ENCODE data around the gene TBC1D5.
"Not testable (repeated sequence)": the region's sequence is repeated elsewhere in the genome, so short reads cannot be mapped to it uniquely, and the experiment has no call there.

The TBC1D5 gene

GRCh38 chr3:17396036-17396435 is 346.4 kb downstream of the TBC1D5 start:
- Histone ChIP-seq H3K9ac (ENCODE audit: low read depth, low read length, poor library complexity, severe bottlenecking) (no peak overlapping the region), H3K4me2 (ENCODE audit: low read depth, low read length, poor library complexity, severe bottlenecking) (no peak overlapping the region), H3K9me2 (replicated peaks; ENCODE audit: low read depth, low read length) (no peaks in the 10 kb centered on the region), H3K9me3 (ENCODE audit: insufficient read depth, low read depth, low read length) (no peaks in the 10 kb centered on the region), H3K4me3 (ENCODE audit: low read length, poor library complexity, severe bottlenecking) (no peak overlapping the region), H3K27me3 (ENCODE audit: insufficient read depth, low read length, poor library complexity, severe bottlenecking) (no peaks in the 10 kb centered on the region), H3K4me1 (ENCODE audit: insufficient read depth, low read length, poor library complexity, severe bottlenecking) (no peaks in the 10 kb centered on the region), H3K79me2 (ENCODE audit: insufficient read depth, low read length) (no peaks in the 10 kb centered on the region), H4K20me1 (ENCODE audit: insufficient read depth, low read length, poor library complexity, severe bottlenecking) (no peaks in the 10 kb centered on the region), H3F3A (ENCODE audit: low read depth) (no peaks in the 10 kb centered on the region), H2AFZ (ENCODE audit: low read length) (no peak overlapping the region), H3K36me3 (ENCODE audit: insufficient read depth, low read length) (peaks cover 21% of the 10 kb centered on the region; the same call in 1 of the 2 replicates)
- TF ChIP-seq CTCF (conservative IDR thresholded peaks at IDR 0.05; ENCODE audit: low read length) (no peak), EZH2phosphoT487 (IDR thresholded peaks at IDR 0.05; ENCODE audit: borderline replicate concordance) (no peak)

DNA sequence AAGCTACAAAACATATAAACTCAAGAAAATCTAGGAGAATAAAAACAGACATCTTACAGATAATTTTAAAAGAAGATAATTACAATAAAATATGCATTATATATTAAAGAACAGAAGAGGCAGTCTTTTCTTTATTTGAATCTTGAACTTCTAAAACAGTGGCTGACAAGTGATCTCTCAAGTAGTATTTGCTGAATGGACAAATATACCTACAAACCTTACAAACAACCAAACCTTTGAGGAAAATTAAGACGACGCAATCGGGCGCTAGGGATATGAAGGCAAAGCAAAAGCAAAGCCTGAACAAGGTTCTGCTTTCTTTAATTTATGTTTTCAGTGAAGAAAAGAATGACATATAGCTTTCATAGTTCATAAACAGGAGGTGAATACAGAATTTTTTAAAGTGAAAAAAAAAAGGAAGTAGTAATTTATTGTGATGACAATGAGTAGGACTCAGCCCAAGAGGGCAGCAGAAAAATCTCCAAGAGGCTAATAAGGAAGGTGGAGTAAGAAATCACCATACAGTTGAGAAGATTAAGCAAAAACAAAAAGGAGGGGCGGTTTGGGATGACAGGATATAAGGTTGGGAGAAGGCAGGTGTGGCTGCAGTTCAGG is 347.8 kb downstream of the TBC1D5 start:
- no peak overlapping the region for H3K4me3 ChIP-seq (ENCODE audit: low read length, poor library complexity, severe bottlenecking)
- no peak overlapping the region for H2AFZ ChIP-seq (ENCODE audit: low read length)
- no peaks in the 10 kb centered on the region for H3K9me3 ChIP-seq (ENCODE audit: insufficient read depth, low read depth, low read length)

DNA sequence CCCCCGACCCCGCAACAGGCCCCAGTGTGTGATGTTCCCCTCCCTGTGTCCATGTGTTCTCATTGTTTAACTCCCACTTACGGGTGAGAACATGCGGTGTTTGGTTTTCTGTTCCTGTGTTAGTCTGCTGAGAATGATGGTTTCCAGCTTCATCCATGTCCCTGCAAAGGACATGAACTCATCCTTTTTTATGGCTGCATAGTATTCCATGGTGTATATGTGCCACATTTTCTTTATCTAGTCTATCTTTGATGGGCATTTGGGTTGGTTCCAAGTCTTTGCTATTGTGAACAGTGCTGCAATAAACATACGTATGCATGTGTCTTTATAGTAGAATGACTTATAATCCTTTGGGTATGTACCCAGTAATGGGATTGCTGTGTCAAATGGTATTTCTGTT is 349.9 kb downstream of the TBC1D5 start:
- not testable (repeated sequence) for H3K9me3 ChIP-seq (ENCODE audit: insufficient read depth, low read depth, low read length); H4K20me1 ChIP-seq (ENCODE audit: insufficient read depth, low read length, poor library complexity, severe bottlenecking); H2AFZ ChIP-seq (ENCODE audit: low read length); H3K79me2 ChIP-seq (ENCODE audit: insufficient read depth, low read length); H3K9ac ChIP-seq (ENCODE audit: low read depth, low read length, poor library complexity, severe bottlenecking); H3K9me2 ChIP-seq (replicated peaks; ENCODE audit: low read depth, low read length); H3F3A ChIP-seq (ENCODE audit: low read depth); H3K4me1 ChIP-seq (ENCODE audit: insufficient read depth, low read length, poor library complexity, severe bottlenecking); H3K4me2 ChIP-seq (ENCODE audit: low read depth, low read length, poor library complexity, severe bottlenecking); H3K4me3 ChIP-seq (ENCODE audit: low read length, poor library complexity, severe bottlenecking); H3K27me3 ChIP-seq (ENCODE audit: insufficient read depth, low read length, poor library complexity, severe bottlenecking)
- H3K36me3 ChIP-seq (ENCODE audit: insufficient read depth, low read length) = peaks cover 16% of the 10 kb centered on the region; the same call in 1 of the 2 replicates

More for the DNA sequence above, 347.8 kb downstream of the TBC1D5 start:
- H3F3A ChIP-seq (ENCODE audit: low read depth) = no peaks in the 10 kb centered on the region
- H3K9me2 ChIP-seq (replicated peaks; ENCODE audit: low read depth, low read length) = no peaks in the 10 kb centered on the region
- peaks cover 12% of the 10 kb centered on the region; the same call in 1 of the 2 replicates for H3K36me3 ChIP-seq (ENCODE audit: insufficient read depth, low read length)
- no peaks in the 10 kb centered on the region for H3K79me2 ChIP-seq (ENCODE audit: insufficient read depth, low read length)
- TF ChIP-seq EZH2phosphoT487 (IDR thresholded peaks at IDR 0.05; ENCODE audit: borderline replicate concordance) (no peak), CTCF (conservative IDR thresholded peaks at IDR 0.05; ENCODE audit: low read length) (no peak)
- H3K4me2 ChIP-seq (ENCODE audit: low read depth, low read length, poor library complexity, severe bottlenecking) = no peak overlapping the region
- no peak overlapping the region for H3K9ac ChIP-seq (ENCODE audit: low read depth, low read length, poor library complexity, severe bottlenecking)
- no peaks in the 10 kb centered on the region for H3K27me3 ChIP-seq (ENCODE audit: insufficient read depth, low read length, poor library complexity, severe bottlenecking)
- no peaks in the 10 kb centered on the region for H3K4me1 ChIP-seq (ENCODE audit: insufficient read depth, low read length, poor library complexity, severe bottlenecking)
- H4K20me1 ChIP-seq (ENCODE audit: insufficient read depth, low read length, poor library complexity, severe bottlenecking) = no peaks in the 10 kb centered on the region

GRCh38 chr3:17390785-17391184 is 351.6 kb downstream of the TBC1D5 start:
- Histone ChIP-seq H3K9me2 (replicated peaks; ENCODE audit: low read depth, low read length) (no peaks in the 10 kb centered on the region), H3K79me2 (ENCODE audit: insufficient read depth, low read length) (no peaks in the 10 kb centered on the region), H3K9ac (ENCODE audit: low read depth, low read length, poor library complexity, severe bottlenecking) (no peak overlapping the region), H2AFZ (ENCODE audit: low read length) (no peak overlapping the region), H4K20me1 (ENCODE audit: insufficient read depth, low read length, poor library complexity, severe bottlenecking) (no peaks in the 10 kb centered on the region), H3K4me3 (ENCODE audit: low read length, poor library complexity, severe bottlenecking) (no peak overlapping the region), H3K27me3 (ENCODE audit: insufficient read depth, low read length, poor library complexity, severe bottlenecking) (no peaks in the 10 kb centered on the region), H3K9me3 (ENCODE audit: insufficient read depth, low read depth, low read length) (no peaks in the 10 kb centered on the region), H3K4me1 (ENCODE audit: insufficient read depth, low read length, poor library complexity, severe bottlenecking) (no peaks in the 10 kb centered on the region), H3K4me2 (ENCODE audit: low read depth, low read length, poor library complexity, severe bottlenecking) (no peak overlapping the region), H3K36me3 (ENCODE audit: insufficient read depth, low read length) (peaks cover 16% of the 10 kb centered on the region; the same call in 1 of the 2 replicates), H3F3A (ENCODE audit: low read depth) (no peaks in the 10 kb centered on the region)
- TF ChIP-seq CTCF (conservative IDR thresholded peaks at IDR 0.05; ENCODE audit: low read length) (no peak), EZH2phosphoT487 (IDR thresholded peaks at IDR 0.05; ENCODE audit: borderline replicate concordance) (no peak)

All from Loucy (cell line).